ENCODE data around the gene TTC7B. TPM values are rescaled to one million over a fixed set of nuclear protein-coding genes. Genes with fewer than 3 reads are reported as not detected.

TTC7B gene
- total and polyA plus RNA-seq, 9 of the 15 experiments (the other 6 are each of a cell fraction or from before 2014, with no cell fraction given) = 2.2 to 77.2 (median 36.7) TPM

GRCh38 chr14:90805662-90806540 is 10.3 kb downstream of the TTC7B start (continued):
- TF ChIP-seq CTBP1 (IDR thresholded peaks at IDR 0.05; ENCODE audit: borderline replicate concordance) (no peak; the same call in 1 of the 2 replicates), KLF6 (CRISPR knock-in tag; IDR thresholded peaks at IDR 0.05; ENCODE audit: borderline replicate concordance) (no peak), C11orf30 (IDR thresholded peaks at IDR 0.05; ENCODE audit: low read depth) (no peak), RB1 (IDR thresholded peaks at IDR 0.05; ENCODE audit: low read depth) (no peak), GABPA (tag; conservative IDR thresholded peaks at IDR 0.05; ENCODE audit: low read depth) (no peak), ZNF668 (CRISPR knock-in tag; IDR thresholded peaks at IDR 0.05) (no peak), HMG20B (CRISPR knock-in tag; IDR thresholded peaks at IDR 0.05) (no peak), RBM17 (IDR thresholded peaks at IDR 0.05; ENCODE audit: borderline replicate concordance, low read depth, low read length) (no peak), ZNF830 (CRISPR knock-in tag; IDR thresholded peaks at IDR 0.05) (no peak), RCOR1 (IDR thresholded peaks at IDR 0.05; ENCODE audit: borderline replicate concordance in 1 of 2, low read depth in 2 of 2, low read length in 2 of 2) (peak in 1 of 2 experiments; percentile 71; a peak in 2 of 4 replicates), MAFG (tag; conservative IDR thresholded peaks at IDR 0.05) (no peak), CBFA2T3 (IDR thresholded peaks at IDR 0.05) (peak; percentile 87), ZNF655 (CRISPR knock-in tag; IDR thresholded peaks at IDR 0.05) (no peak), CBX2 (IDR thresholded peaks at IDR 0.05; ENCODE audit: insufficient read depth, low read length, poor library complexity, severe bottlenecking) (no peak), ZNF740 (CRISPR knock-in tag; IDR thresholded peaks at IDR 0.05) (peak; percentile 67; the same call in 1 of the 2 replicates), ZNF740 (tag; IDR thresholded peaks at IDR 0.05) (peak in 1 of 2 experiments; percentile 32; a peak in 1 of 4 replicates), TRIM28 (IDR thresholded peaks at IDR 0.05) (no peak), ZNF445 (CRISPR knock-in tag; IDR thresholded peaks at IDR 0.05; ENCODE audit: low read depth) (no peak), ZBTB7A (IDR thresholded peaks at IDR 0.05; ENCODE audit: borderline replicate concordance, control insufficient read depth, low read depth, low read length) (peak; percentile 35; the same call in 1 of the 2 replicates), KLF13 (tag; IDR thresholded peaks at IDR 0.05; ENCODE audit: borderline replicate concordance, low read depth) (no peak), JUND (IDR thresholded peaks at IDR 0.05; ENCODE audit: borderline replicate concordance, low read depth, low read length) (peak; percentile 24; the same call in 1 of the 2 replicates), JUND (tag; IDR thresholded peaks at IDR 0.05; ENCODE audit: borderline replicate concordance, low read depth, low read length) (no peak; the same call in 2 of the 3 replicates), RBM34 (IDR thresholded peaks at IDR 0.05; ENCODE audit: borderline replicate concordance, insufficient read depth, low read length) (no peak), ZBTB8A (IDR thresholded peaks at IDR 0.05; ENCODE audit: partially characterized antibody) (no peak), EGR1 (conservative IDR thresholded peaks at IDR 0.05) (0 out of 2 replicates have a peak, but pooled peaks have one; percentile 14), HCFC1 (IDR thresholded peaks at IDR 0.05; ENCODE audit: low read depth, low read length) (no peak), ETV6 (IDR thresholded peaks at IDR 0.05; ENCODE audit: borderline replicate concordance in 1 of 2, low read depth in 2 of 2, low read length in 1 of 2) (no peak), ETV6 (CRISPR knock-in tag; IDR thresholded peaks at IDR 0.05; ENCODE audit: borderline replicate concordance) (no peak)

Data from K562 (cell line).